Neutrophil (primary cell): ENCODE data around the gene CLCNKA.
"Not testable (repeated sequence)": the region's sequence is repeated elsewhere in the genome, so short reads cannot be mapped to it uniquely, and the experiment has no call there.

Experiments
- H3K27ac ChIP-seq: fragments of 200-600 bp; sonication (generic); 2 replicates; pipeline ENCODE4 v1.5.1; 2016; ENCODE audit warnings: mild to moderate bottlenecking, moderate library complexity
- H3K27me3 ChIP-seq: fragments of 200-600 bp; sonication (generic); 2 replicates; pipeline ENCODE4 v1.6.0; 2016; ENCODE audit warnings: mild to moderate bottlenecking
- H3K36me3 ChIP-seq: fragments of 200-600 bp; sonication (generic); 2 replicates; pipeline ENCODE4 v1.5.1; 2017
- H3K4me1 ChIP-seq, 2 experiments: fragments of 200-600 bp in 1 of 2; sonication (generic) in 1 of 2; 1 replicate in 1 of 2; 2 replicates in 1 of 2; pipeline versions ENCODE4 v1.5.1 to v1.6.1; 2013 to 2016; ENCODE audit warnings: low read depth in 1 of 2, low read length in 1 of 2, mild to moderate bottlenecking in 1 of 2, moderate library complexity in 1 of 2; ENCODE audit not compliant: control insufficient read depth in 1 of 2, insufficient read depth in 1 of 2
- H3K4me3 ChIP-seq, 2 experiments: fragments of 200-600 bp in 1 of 2; sonication (generic) in 1 of 2; 1 replicate in 1 of 2; 2 replicates in 1 of 2; pipeline ENCODE4 v1.5.1; 2013 to 2016; ENCODE audit warnings: low read depth in 1 of 2, low read length in 1 of 2, mild to moderate bottlenecking in 1 of 2, moderate library complexity in 1 of 2
- H3K9me3 ChIP-seq: fragments of 200-600 bp; sonication (generic); 2 replicates; pipeline ENCODE4 v1.5.1; 2016
- TF ChIP-seq, protein P1 (sequence below): fragments of 200-600 bp; sonication (generic); IDR thresholded peaks from 2 replicates; pipeline ENCODE4 v1.5.1; 2016; ENCODE audit warnings: antibody characterized with exemption

The CLCNKA gene

DNA sequence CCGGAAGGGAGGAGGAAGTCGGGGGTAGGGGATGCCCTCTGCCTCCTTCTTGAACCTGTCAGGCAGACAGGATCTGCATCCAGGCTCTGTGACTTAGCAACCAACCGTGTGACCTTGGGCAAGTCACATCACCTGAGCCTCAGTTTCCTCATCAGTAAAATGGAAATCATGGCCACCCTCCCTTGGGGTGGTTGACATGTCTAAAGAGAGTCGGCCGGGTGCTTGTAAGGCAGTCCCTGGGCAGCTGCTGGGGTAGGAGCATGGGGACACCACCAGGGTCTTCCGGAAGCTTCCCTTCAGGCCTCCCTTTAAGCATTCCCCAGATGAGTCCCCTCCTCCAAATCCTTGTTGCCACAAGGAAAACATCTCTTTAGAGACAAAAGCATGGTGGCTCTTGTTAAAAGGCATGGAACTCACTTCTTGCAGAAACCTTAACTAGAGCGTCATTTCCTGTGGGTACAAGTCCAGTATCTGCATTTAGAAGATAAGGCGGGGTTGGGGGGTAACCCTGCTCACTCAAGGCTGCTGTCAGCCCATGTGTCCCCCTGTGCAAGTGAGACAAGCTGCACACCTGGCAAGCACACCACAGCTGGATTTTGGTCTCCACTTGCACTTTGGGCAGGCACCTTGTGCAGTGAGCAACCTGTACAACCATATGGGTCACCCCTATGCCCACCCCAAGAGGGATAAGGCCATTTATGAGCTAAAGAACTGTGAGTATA lies 32.1 kb downstream of the CLCNKA start:
- no peak overlapping the region for H3K4me3 ChIP-seq
- no peaks in the 10 kb centered on the region for H3K36me3 ChIP-seq
- no peak overlapping the region for H3K27ac ChIP-seq
- peaks cover 0 to under 1% of the 10 kb centered on the region in 2 experiments for H3K4me1 ChIP-seq
- TF ChIP-seq, protein P1, sequence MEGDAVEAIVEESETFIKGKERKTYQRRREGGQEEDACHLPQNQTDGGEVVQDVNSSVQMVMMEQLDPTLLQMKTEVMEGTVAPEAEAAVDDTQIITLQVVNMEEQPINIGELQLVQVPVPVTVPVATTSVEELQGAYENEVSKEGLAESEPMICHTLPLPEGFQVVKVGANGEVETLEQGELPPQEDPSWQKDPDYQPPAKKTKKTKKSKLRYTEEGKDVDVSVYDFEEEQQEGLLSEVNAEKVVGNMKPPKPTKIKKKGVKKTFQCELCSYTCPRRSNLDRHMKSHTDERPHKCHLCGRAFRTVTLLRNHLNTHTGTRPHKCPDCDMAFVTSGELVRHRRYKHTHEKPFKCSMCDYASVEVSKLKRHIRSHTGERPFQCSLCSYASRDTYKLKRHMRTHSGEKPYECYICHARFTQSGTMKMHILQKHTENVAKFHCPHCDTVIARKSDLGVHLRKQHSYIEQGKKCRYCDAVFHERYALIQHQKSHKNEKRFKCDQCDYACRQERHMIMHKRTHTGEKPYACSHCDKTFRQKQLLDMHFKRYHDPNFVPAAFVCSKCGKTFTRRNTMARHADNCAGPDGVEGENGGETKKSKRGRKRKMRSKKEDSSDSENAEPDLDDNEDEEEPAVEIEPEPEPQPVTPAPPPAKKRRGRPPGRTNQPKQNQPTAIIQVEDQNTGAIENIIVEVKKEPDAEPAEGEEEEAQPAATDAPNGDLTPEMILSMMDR, result no peak
- no peaks in the 10 kb centered on the region for H3K9me3 ChIP-seq
- peaks cover 8% of the 10 kb centered on the region for H3K27me3 ChIP-seq

DNA sequence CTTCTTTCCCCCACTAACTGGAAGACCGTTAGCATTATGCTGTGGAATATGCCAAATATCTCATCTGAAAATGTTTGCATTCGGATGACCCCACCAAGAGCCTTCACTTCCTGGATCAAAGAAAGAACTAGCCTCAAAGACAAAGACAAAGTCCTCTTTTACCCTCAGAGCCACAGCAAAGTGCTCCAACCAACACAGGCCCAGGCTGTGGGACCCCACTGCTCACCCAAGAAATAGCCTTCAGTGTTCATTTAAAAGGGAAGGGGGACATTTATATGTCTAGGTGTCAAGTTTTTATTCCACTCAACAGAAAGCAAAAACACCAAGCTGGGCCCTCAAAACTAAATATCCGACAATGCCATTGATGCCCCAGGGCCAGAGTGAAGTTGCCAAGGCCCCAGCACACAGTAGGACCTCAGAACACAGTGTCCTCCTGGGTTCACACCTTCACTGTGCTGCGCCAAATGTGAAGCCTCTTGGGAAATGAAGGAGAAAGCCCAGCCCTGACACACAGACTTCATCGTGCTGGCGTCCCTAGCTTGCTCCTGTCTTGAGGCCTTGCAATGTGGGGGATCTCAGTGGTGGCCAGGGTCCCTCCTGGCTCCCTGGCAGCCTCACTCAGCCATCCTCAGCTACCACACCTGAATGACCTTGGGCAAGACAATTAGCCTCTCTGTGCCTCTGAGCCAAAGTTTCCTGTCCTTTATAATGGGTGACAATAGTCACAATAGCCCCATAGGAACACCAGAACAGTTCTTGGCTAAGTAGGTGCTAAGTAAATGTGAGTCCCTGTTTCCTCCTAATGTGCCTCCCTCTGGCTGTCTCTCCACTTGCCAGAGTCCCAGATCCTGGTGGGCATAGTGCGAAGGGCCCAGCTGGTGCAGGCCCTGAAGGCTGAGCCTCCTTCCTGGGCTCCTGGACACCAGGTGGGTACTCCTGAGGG lies 33.0 kb downstream of the CLCNKA start:
- Histone ChIP-seq H3K4me3 (no peak overlapping the region), H3K9me3 (no peaks in the 10 kb centered on the region), H3K4me1 (no peaks in the 10 kb centered on the region), H3K27me3 (peaks cover 4% of the 10 kb centered on the region), H3K27ac (no peak overlapping the region), H3K36me3 (no peaks in the 10 kb centered on the region)
- TF ChIP-seq, protein P1, result no peak

DNA sequence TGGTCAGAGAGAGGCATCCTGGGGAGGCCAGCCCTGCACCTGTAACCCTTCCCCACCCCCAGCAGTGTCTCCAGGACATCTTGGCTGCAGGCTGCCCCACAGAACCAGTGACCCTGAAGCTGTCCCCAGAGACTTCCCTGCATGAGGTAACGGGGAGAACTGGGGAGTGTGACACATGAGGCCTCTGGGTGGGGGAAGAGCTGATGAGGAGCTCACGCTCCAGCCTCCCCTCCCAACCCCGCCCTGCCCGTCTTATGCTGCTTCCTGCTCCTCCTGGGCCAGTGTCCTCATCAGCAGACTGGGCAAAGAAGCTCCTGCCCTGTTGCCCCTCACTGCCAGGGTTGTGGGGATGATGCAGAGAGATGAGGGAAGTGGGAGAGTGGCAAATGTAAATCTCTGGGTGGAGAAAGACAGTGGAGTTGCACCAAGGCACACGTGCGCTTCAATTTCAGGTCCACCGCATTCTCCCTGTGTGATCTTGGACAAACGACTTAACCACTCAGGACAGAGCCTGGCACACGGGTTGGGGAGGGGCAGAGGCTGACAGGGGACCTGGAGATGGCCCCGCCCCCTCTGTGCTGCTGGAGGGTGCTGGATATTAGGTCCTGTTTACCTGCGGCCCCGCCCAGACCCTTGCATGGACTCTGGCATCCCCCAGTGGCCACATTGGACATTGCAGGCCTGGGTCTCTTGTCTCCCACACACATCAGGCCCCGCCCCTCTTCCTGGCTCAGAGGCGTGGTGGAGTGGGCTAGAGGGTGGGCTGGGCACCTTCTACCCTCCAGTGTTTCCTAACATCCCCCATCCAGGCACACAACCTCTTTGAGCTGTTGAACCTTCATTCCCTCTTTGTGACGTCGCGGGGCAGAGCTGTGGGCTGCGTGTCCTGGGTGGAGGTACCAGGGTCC lies 34.0 kb downstream of the CLCNKA start:
- no peaks in the 10 kb centered on the region for H3K9me3 ChIP-seq
- TF ChIP-seq, protein P1, result peak; percentile 63

DNA sequence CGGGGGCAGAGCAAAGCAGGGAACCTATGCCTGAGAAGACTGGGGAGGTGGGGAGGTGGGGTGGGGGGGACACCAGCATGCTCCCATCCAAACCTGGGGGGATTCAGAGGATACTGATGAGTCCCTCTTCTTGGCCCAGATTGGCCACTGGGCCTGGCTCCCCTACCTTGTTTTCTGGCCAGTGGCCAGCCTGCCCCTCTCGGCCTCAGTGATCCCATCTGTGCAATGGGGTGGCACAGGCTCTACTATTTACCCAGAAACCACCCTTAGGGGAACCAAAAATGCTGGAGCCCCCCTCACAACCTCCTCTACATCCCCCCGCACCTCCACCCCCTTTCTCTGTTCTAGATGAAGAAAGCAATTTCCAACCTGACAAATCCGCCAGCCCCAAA lies 34.7 kb downstream of the CLCNKA start:
- H3K27me3 ChIP-seq, H3K4me1 ChIP-seq, H3K4me3 ChIP-seq, H3K36me3 ChIP-seq, H3K9me3 ChIP-seq, H3K27ac ChIP-seq: not testable (repeated sequence)

More for the DNA sequence above, 34.0 kb downstream of the CLCNKA start:
- no peak overlapping the region for H3K27ac ChIP-seq
- H3K36me3 ChIP-seq, result no peaks in the 10 kb centered on the region
- H3K4me1 ChIP-seq, result no peaks in the 10 kb centered on the region
- no peaks in the 10 kb centered on the region for H3K27me3 ChIP-seq
- no peak overlapping the region for H3K4me3 ChIP-seq

DNA sequence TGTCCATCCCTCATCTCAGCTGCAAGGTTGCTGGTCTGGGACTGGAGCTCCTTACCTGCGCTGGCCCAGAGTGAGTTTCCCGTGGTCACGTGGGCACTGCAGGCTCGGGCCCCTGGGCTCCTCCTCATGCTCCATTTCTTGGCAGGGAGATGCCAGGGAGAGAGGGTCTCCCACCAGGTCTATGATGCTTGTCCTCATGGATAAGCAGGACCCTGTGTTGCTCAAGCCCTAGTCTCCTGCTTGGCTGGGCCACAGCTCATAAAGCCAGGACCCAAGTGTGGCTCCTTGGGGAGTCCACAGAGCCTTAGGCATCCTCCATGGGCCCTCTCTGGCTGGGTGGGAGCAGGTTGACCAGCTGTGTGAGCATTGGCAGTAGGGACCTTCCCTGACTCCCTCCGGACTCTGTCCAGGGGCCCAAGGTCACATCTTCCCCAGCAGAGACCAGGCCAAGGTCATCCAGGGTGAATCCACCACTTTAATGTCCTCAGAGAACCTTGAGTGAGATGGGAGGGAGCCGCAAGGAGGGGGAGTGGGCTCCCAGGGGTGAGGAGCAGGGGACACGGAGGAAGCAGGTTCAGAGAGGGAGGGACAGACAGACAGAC lies 35.6 kb downstream of the CLCNKA start:
- H3K4me3 ChIP-seq, H3K27ac ChIP-seq, H3K9me3 ChIP-seq, H3K4me1 ChIP-seq, H3K36me3 ChIP-seq, H3K27me3 ChIP-seq: not testable (repeated sequence)

DNA sequence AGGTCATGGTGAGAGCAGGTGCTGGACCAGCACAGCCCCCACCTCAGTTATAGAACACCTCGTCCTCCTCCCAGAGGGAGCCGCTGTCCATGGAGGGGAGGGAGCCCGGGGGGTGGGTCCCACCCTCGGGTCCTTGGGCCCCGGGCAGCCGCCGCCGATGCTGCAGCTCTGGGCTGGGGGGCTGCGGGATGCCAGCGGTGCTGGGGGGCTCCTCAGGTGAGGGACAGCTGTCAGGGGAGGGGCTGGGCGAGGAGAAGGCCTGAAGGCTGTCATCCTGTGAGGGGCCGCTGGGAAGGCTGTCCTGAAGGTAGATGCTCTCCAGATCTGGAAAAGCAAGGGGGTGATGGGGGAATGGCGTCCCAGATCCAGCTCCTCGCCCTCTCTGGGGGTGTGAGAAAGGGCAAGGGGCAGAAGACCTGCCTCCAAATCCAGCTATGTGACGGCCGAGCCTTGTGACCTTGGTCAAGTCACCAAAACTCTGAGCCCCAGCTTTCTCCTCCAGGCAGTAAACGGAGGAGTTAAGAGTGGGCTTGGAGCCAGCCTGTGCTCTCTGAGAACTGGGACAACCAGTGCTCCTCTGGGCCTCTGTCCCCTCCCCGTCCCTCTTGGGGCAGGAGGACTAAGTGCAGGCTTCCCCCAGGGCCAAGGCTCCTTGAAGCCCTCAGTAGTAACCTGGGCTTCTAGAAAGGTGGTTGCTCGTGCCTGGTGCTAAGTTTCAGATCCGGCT lies 36.7 kb downstream of the CLCNKA start:
- H3K4me1 ChIP-seq, H3K9me3 ChIP-seq, H3K36me3 ChIP-seq, H3K27me3 ChIP-seq, H3K27ac ChIP-seq, H3K4me3 ChIP-seq: not testable (repeated sequence)
